ENCODE data around the gene PHLDB1.

DNA sequence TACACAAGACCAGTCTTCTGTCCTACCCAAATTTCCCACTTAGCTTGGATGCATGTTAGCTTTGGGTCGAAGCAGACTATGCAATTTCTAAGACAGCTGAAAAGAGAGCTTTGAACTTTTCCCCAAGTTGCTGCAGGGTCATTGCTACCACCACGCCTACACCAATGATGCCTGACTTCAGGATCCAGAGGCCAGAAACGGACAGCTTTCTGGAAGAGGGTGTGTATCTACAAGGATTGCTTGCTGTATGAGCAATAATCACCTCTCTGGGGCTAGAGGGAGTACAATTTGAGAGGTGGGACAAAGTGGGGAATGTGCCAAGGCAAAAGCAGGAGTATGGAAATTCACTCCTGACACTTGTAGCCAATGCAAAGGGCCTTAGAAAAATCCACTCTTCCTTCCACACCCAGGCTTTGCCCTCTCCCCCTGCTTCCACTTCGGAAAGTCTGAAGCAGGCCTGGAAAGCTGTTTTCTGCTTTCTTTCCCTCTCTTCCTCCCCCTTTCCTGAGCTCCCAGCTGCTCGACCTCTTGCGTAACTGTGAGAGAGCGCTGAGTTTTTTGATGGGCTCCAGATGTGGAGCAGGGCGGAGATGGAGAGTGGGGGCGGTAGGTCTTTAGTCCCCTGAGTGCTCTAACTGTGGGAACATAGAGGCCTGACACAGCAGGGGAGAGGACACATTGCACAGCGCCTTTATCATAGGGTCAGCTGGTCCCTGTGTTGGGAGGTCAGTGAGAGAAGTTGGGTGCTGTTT is 2.1 kb upstream of the PHLDB1 start:
- TF ChIP-seq, protein P1, sequence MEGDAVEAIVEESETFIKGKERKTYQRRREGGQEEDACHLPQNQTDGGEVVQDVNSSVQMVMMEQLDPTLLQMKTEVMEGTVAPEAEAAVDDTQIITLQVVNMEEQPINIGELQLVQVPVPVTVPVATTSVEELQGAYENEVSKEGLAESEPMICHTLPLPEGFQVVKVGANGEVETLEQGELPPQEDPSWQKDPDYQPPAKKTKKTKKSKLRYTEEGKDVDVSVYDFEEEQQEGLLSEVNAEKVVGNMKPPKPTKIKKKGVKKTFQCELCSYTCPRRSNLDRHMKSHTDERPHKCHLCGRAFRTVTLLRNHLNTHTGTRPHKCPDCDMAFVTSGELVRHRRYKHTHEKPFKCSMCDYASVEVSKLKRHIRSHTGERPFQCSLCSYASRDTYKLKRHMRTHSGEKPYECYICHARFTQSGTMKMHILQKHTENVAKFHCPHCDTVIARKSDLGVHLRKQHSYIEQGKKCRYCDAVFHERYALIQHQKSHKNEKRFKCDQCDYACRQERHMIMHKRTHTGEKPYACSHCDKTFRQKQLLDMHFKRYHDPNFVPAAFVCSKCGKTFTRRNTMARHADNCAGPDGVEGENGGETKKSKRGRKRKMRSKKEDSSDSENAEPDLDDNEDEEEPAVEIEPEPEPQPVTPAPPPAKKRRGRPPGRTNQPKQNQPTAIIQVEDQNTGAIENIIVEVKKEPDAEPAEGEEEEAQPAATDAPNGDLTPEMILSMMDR (conservative IDR thresholded peaks at IDR 0.05; ENCODE audit: low read depth, low read length) = no peak
- no peak for TF ChIP-seq EZH2 (IDR thresholded peaks at IDR 0.05; ENCODE audit: borderline replicate concordance, low read depth, low read length, poor library complexity, severe bottlenecking)

Data from A673 (cell line).